Pulmonary artery endothelial cell (primary cell): ENCODE measurements around the gene STX1A. TPM values are rescaled to one million over a fixed set of nuclear protein-coding genes. Genes with fewer than 3 reads are reported as not detected.

Experiments
- DNase-seq: peaks from one replicate; pipeline ENCODE4 v3.0.0-alpha.2; 2011; ENCODE audit warnings: low read depth, low spot score
- total RNA-seq: library from RNA; depleted of rRNA; stranded (reverse); fragments of >200 nt; gene quantifications from 2 replicates; pipeline ENCODE4 v1.2.3, GENCODE V29; 2014

The STX1A gene
- total RNA-seq, 1 donor from 2014 or later, result 23.5 TPM

- DNase-seq, result no peak
Measured at GRCh38 chr7:73652541-73652949, 66.9 kb downstream of the STX1A start.

- DNase-seq, result no peak
Measured at GRCh38 chr7:73650524-73650923, 68.9 kb downstream of the STX1A start.

GRCh38 chr7:73649576-73649975, 69.9 kb downstream of the STX1A start:
- DNase-seq, result no peak

Other genes with a start within 250 kb of the STX1A start
- gene BAZ1B, start 197.4 kb downstream of the STX1A start, total RNA-seq, result 53.7 and 78.1 TPM in 2 replicates
- 22.9 and 23.9 TPM in 2 replicates for gene BCL7B, start 162.0 kb downstream of the STX1A start, total RNA-seq
- 47.0 and 83.0 TPM in 2 replicates for gene TBL2, start 141.1 kb downstream of the STX1A start, total RNA-seq
- gene MLXIPL, start 95.1 kb downstream of the STX1A start, total RNA-seq, result not detected in 2 replicates
- gene VPS37D, start 51.8 kb downstream of the STX1A start, total RNA-seq, result 2.5 and 4.3 TPM in 2 replicates
- gene DNAJC30, start 36.2 kb downstream of the STX1A start, total RNA-seq, result 1.9 and 2.7 TPM in 2 replicates
- 52.1 and 70.5 TPM in 2 replicates for gene BUD23, start 36.1 kb downstream of the STX1A start, total RNA-seq
- 10.4 and 11.9 TPM in 2 replicates for gene ABHD11, start 19.1 kb upstream of the STX1A start, total RNA-seq
- 0.07 TPM in 1 of 2 replicates, not detected in the other for gene CLDN3, start 50.6 kb upstream of the STX1A start, total RNA-seq
- 0.07 TPM in 2 replicates for gene CLDN4, start 111.3 kb upstream of the STX1A start, total RNA-seq
- 0.99 and 1.0 TPM in 2 replicates for gene METTL27, start 122.8 kb upstream of the STX1A start, total RNA-seq
- not detected in 2 replicates for gene TMEM270, start 141.5 kb upstream of the STX1A start, total RNA-seq